A549 (cell line): ENCODE data around the gene SSBP3. TPM values are rescaled to one million over a fixed set of nuclear protein-coding genes. Genes with fewer than 3 reads are reported as not detected.

Experiments used
- ATAC-seq, 2 experiments: fragments of 200-7000 bp in 1 of 2; fragments of >200 bp in 1 of 2; cut with Nextera tagmentation in 1 of 2; cut with Tn5 transposase in 1 of 2; 3 replicates each; pipeline versions ENCODE4 v1.8.0 to v1.9.1; 2018 to 2020; ENCODE audit warnings: mild to moderate bottlenecking in 1 of 2, moderate library complexity in 1 of 2
- CTCF ChIA-PET: fragments of 300-600 bp; sonication (Branson Sonifier 250); formaldehyde crosslinking; extraction: SDS; loops from one replicate; lab custom pipeline; 2021; ENCODE audit warnings: antibody characterized with exemption, inconsistent platforms; lab: Yijun Ruan, JAX
- POLR2A ChIA-PET: fragments of 350-600 bp; formaldehyde crosslinking; extraction: SDS; loops from one replicate; lab custom pipeline; 2021; ENCODE audit warnings: antibody characterized with exemption, inconsistent platforms; lab: Yijun Ruan, JAX
- DNase-seq, 2 experiments: peaks; one replicate each; pipeline versions ENCODE4 v3.0.0 to v3.0.0-alpha.2; 2011 to 2016; ENCODE audit warnings: low read depth in 1 of 2, low spot score in 1 of 2
- FAIRE-seq: peaks from 2 replicates; lab custom pipeline; 2011; peaks lifted over from hg19 to GRCh38; lab: Jason Lieb, UNC
- H3K27ac ChIP-seq, 2 experiments: fragments of >200 bp; sonication (Bioruptor Twin); formaldehyde crosslinking; 3 replicates each; pipeline ENCODE4 v1.5.1; 2016 to 2017
- H3K4me1 ChIP-seq: fragments of >200 bp; sonication (Bioruptor Twin); formaldehyde crosslinking; 3 replicates; pipeline ENCODE4 v1.6.1; 2016
- H3K4me2 ChIP-seq: fragments of >200 bp; sonication (Bioruptor Twin); formaldehyde crosslinking; 3 replicates; pipeline ENCODE4 v1.6.1; 2016
- H3K4me3 ChIP-seq: fragments of >200 bp; sonication (Bioruptor Twin); formaldehyde crosslinking; 3 replicates; pipeline ENCODE4 v1.5.1; 2016
- H3K9me3 ChIP-seq: fragments of >200 bp; sonication (Bioruptor Twin); formaldehyde crosslinking; 3 replicates; pipeline ENCODE4 v1.6.1; 2016
- BCL3 ChIP-seq: fragments of >200 bp; sonication (Bioruptor Twin); formaldehyde crosslinking; IDR thresholded peaks from 3 replicates; pipeline ENCODE4 v1.6.1; 2016
- BHLHE40 ChIP-seq: IDR thresholded peaks from 2 replicates; pipeline ENCODE4 v1.6.1; 2012; ENCODE audit warnings: low read depth, low read length, inconsistent platforms
- CBX2 ChIP-seq: fragments of 200-600 bp; sonication (generic); IDR thresholded peaks from 2 replicates; pipeline ENCODE4 v1.6.1; 2016; ENCODE audit warnings: low read depth, mild to moderate bottlenecking, borderline replicate concordance
- CHD2 ChIP-seq: fragments of 150-350 bp; IDR thresholded peaks from 2 replicates; pipeline ENCODE4 v1.6.1; 2014; ENCODE audit warnings: low read length; ENCODE audit not compliant: partially characterized antibody
- CTCF ChIP-seq: fragments of >200 bp; sonication (Bioruptor Twin); formaldehyde crosslinking; IDR thresholded peaks from 3 replicates; pipeline ENCODE4 v1.5.1; 2016
- E2F6 ChIP-seq: IDR thresholded peaks from 2 replicates; pipeline ENCODE4 v1.6.1; 2012; ENCODE audit warnings: low read depth, borderline replicate concordance
- EHF ChIP-seq: fragments of 250-450 bp; sonication (Bioruptor Pico); IDR thresholded peaks from 2 replicates; pipeline ENCODE4 v1.5.0; 2020; ENCODE audit warnings: mild to moderate bottlenecking
- EHMT2 ChIP-seq: fragments of 200-600 bp; sonication (generic); IDR thresholded peaks from 2 replicates; pipeline ENCODE4 v1.6.1; 2016; ENCODE audit warnings: antibody characterized with exemption, low read depth, mild to moderate bottlenecking, moderate library complexity
- FOXS1 ChIP-seq: fragments of 250-450 bp; sonication (Bioruptor Pico); IDR thresholded peaks from 2 replicates; pipeline ENCODE4 v1.5.0; 2020; ENCODE audit warnings: mild to moderate bottlenecking, moderate library complexity
- HEYL ChIP-seq: fragments of 250-450 bp; sonication (Bioruptor Pico); IDR thresholded peaks from 2 replicates; pipeline ENCODE4 v1.8.0; 2021; ENCODE audit warnings: mild to moderate bottlenecking, moderate library complexity
- HOXB5 ChIP-seq: fragments of 250-450 bp; sonication (Bioruptor Pico); IDR thresholded peaks from 2 replicates; pipeline ENCODE4 v1.5.0; 2020; ENCODE audit warnings: mild to moderate bottlenecking, moderate library complexity
- JUN ChIP-seq, 2 experiments: fragments of >200 bp; sonication (Bioruptor Twin); formaldehyde crosslinking; IDR thresholded peaks; 2 replicates in 1 of 2; 3 replicates in 1 of 2; pipeline ENCODE4 v1.6.1; 2016 to 2017
- KDM5A ChIP-seq: fragments of 200-600 bp; sonication (generic); IDR thresholded peaks from 2 replicates; pipeline ENCODE4 v1.6.1; 2016; ENCODE audit warnings: antibody characterized with exemption, mild to moderate bottlenecking
- MAFK ChIP-seq: fragments of 450-650 bp; IDR thresholded peaks from 2 replicates; pipeline ENCODE4 v1.6.1; 2014; ENCODE audit not compliant: partially characterized antibody
- MAX ChIP-seq: IDR thresholded peaks from 2 replicates; pipeline ENCODE4 v1.6.1; 2012
- POLR2A ChIP-seq: IDR thresholded peaks from 2 replicates; pipeline ENCODE4 v1.6.1; 2012; ENCODE audit warnings: mild to moderate bottlenecking, low read length
- SMC3 ChIP-seq: fragments of >200 bp; sonication (Bioruptor Twin); formaldehyde crosslinking; IDR thresholded peaks from 3 replicates; pipeline ENCODE4 v1.6.1; 2018; ENCODE audit warnings: inconsistent platforms
- ZC3H11A ChIP-seq: fragments of 450-650 bp; IDR thresholded peaks from 2 replicates; pipeline ENCODE4 v1.6.1; 2014; ENCODE audit warnings: antibody characterized with exemption, mild to moderate bottlenecking
- WGBS: methylation state at CpG from one replicate; pipeline ENCODE4 v1.1.6; 2017; ENCODE audit errors: missing lambda C conversion rate; 5-methylcytosine and 5-hydroxymethylcytosine counted together
- polyA plus RNA-seq, 4 experiments: library from polyadenylated mRNA; depleted of rRNA in 3 of 4; stranded (reverse); fragments of >200 nt; fragmentation: RNase III in 1 of 4; extraction: RNeasy Plus Mini Kit Qiagen cat#74134 plus additional on column Dnase treatment in 1 of 4; gene quantifications; 2 replicates in 3 of 4; 3 replicates in 1 of 4; pipeline ENCODE4 v1.2.3, GENCODE V29; 2011 to 2017

Gene SSBP3
- polyA plus RNA-seq, 2 of the 4 experiments (the other 2 are of a cell fraction) = 7.2 to 9.1 TPM

- TF ChIP-seq CTCF (no peak), E2F6 (no peak), BCL3 (no peak), BHLHE40 (no peak), MAFK (no peak), JUN (IDR thresholded peaks at IDR 0.05) (no peak)
Observed at GRCh38 chr1:54399765-54400164, 6.4 kb downstream of the SSBP3 start (continued).

GRCh38 chr1:54398963-54399528 lies 7.1 kb downstream of the SSBP3 start:
- TF ChIP-seq CBX2 = no peak
- no peak overlapping the region for H3K4me3 ChIP-seq
- CTCF ChIA-PET = interaction anchor here (0.9 kb wide), 1 partner anchor 90 kb away, joined by 3 read pairs; no protein-coding TSS in a partner anchor
- H3K4me2 ChIP-seq = no peak overlapping the region
- no peak for ATAC-seq
- no peak for DNase-seq
- no peaks in the 10 kb centered on the region for H3K9me3 ChIP-seq
- FAIRE-seq = no peak
- H3K4me1 ChIP-seq = no peaks in the 10 kb centered on the region
- WGBS = 89% methylated on average over 9 of the region's 9 CpGs
- POLR2A ChIA-PET = no interaction called here
- no peak overlapping the region for H3K27ac ChIP-seq

GRCh38 chr1:54397980-54398379 lies 8.2 kb downstream of the SSBP3 start:
- DNase-seq (no peak), FAIRE-seq (no peak), ATAC-seq (no peak)
- Histone ChIP-seq H3K4me2 (no peak overlapping the region), H3K4me3 (no peak overlapping the region), H3K4me1 (no peaks in the 10 kb centered on the region), H3K9me3 (no peaks in the 10 kb centered on the region), H3K27ac (no peak overlapping the region)
- WGBS = 94% methylated on average over 3 of the region's 3 CpGs
- ChIA-PET CTCF (interaction anchor here (1.1 kb wide), 1 partner anchor 94 kb away, joined by 3 read pairs; no protein-coding TSS in a partner anchor), POLR2A (no interaction called here)
- no peak for TF ChIP-seq HEYL (CRISPR knock-in tag)
- no peak for TF ChIP-seq CBX2

GRCh38 chr1:54397090-54397591 lies 9.1 kb downstream of the SSBP3 start:
- no peak for TF ChIP-seq HOXB5 (CRISPR knock-in tag)
- no peak for TF ChIP-seq CHD2
- no peak for TF ChIP-seq EHMT2
- TF ChIP-seq MAX = no peak
- TF ChIP-seq FOXS1 = no peak
- TF ChIP-seq ZC3H11A = no peak
- TF ChIP-seq SMC3 = no peak
- TF ChIP-seq POLR2A = no peak
- TF ChIP-seq BCL3 = no peak
- no peak for TF ChIP-seq EHF (CRISPR knock-in tag)
- TF ChIP-seq HEYL (CRISPR knock-in tag) = no peak
- TF ChIP-seq KDM5A = no peak
- TF ChIP-seq, all 56 proteins: peak for 0
- no peak overlapping the region for H3K4me3 ChIP-seq
- ChIA-PET POLR2A (no interaction called here), CTCF (interaction anchor here (1.1 kb wide), 1 partner anchor 94 kb away, joined by 3 read pairs; no protein-coding TSS in a partner anchor)
- H3K4me2 ChIP-seq = no peak overlapping the region
- FAIRE-seq (no peak), ATAC-seq (no peak; a peak in 1 of 6 replicates), DNase-seq (no peak)
- no peak overlapping the region for H3K27ac ChIP-seq
- no peaks in the 10 kb centered on the region for H3K4me1 ChIP-seq
- WGBS = 58% methylated on average over 5 of the region's 5 CpGs
- no peaks in the 10 kb centered on the region for H3K9me3 ChIP-seq
